Brain microvascular endothelial cell (primary cell): Measurements from ENCODE around the gene PLEKHG5.

Experiments
- DNase-seq: peaks from one replicate; pipeline ENCODE4 v3.0.0-alpha.2; 2020
- H3K27ac ChIP-seq: fragments of 250-450 bp; sonication (Bioruptor Pico); 2 replicates; pipeline ENCODE4 v1.5.1; 2020; ENCODE audit warnings: mild to moderate bottlenecking, moderate library complexity
- H3K27me3 ChIP-seq: fragments of 250-450 bp; sonication (Bioruptor Pico); replicated peaks from 2 replicates; pipeline ENCODE4 v1.5.1; 2020; ENCODE audit warnings: mild to moderate bottlenecking
- H3K36me3 ChIP-seq: fragments of 250-450 bp; sonication (Bioruptor Pico); replicated peaks from 2 replicates; pipeline ENCODE4 v1.5.1; 2020; ENCODE audit warnings: mild to moderate bottlenecking
- H3K4me3 ChIP-seq: 2 replicates; pipeline ENCODE4 v1.5.1; 2011; ENCODE audit warnings: low read depth, mild to moderate bottlenecking, control low read depth, low read length, moderate library complexity
- CTCF ChIP-seq: IDR thresholded peaks from 2 replicates; pipeline ENCODE4 v1.5.1; 2011; ENCODE audit warnings: low read depth, mild to moderate bottlenecking, moderate library complexity, low read length, control low read depth, inconsistent platforms; ENCODE audit errors: missing control alignments
- in situ Hi-C: cut with HindIII; loops from 2 replicates; pipeline ENCODE4 v1.10.0; 2017; ENCODE audit warnings: low sequenced_read_pairs, low pct_ligation_motif_present

Gene PLEKHG5

GRCh38 chr1:6461538-6462411 lies 29.7 kb downstream of the PLEKHG5 start:
- Histone ChIP-seq H3K27ac (no peak overlapping the region), H3K27me3 (peaks cover 5% of the 10 kb centered on the region)

GRCh38 chr1:6461051-6461530 lies 30.4 kb downstream of the PLEKHG5 start:
- no peak for DNase-seq
- in situ Hi-C loops, result no loop called here
- Histone ChIP-seq H3K4me3 (no peak overlapping the region), H3K27me3 (peaks cover 6% of the 10 kb centered on the region), H3K27ac (no peak overlapping the region), H3K36me3 (peaks cover 17% of the 10 kb centered on the region)
- TF ChIP-seq CTCF, result no peak

More at GRCh38 chr1:6461538-6462411, 29.7 kb downstream of the PLEKHG5 start:
- no peak for TF ChIP-seq CTCF
- Histone ChIP-seq H3K4me3 (no peak overlapping the region), H3K36me3 (peaks cover 17% of the 10 kb centered on the region)
- in situ Hi-C loops, result no loop called here
- no peak for DNase-seq

GRCh38 chr1:6460301-6461050 lies 31.0 kb downstream of the PLEKHG5 start:
- Histone ChIP-seq H3K36me3 (peaks cover 17% of the 10 kb centered on the region), H3K4me3 (no peak overlapping the region), H3K27me3 (peaks cover 13% of the 10 kb centered on the region), H3K27ac (no peak overlapping the region)
- DNase-seq, result no peak
- no peak for TF ChIP-seq CTCF
- in situ Hi-C loops, result no loop called here

GRCh38 chr1:6459850-6460265 lies 31.6 kb downstream of the PLEKHG5 start:
- Histone ChIP-seq H3K27me3 (peaks cover 19% of the 10 kb centered on the region), H3K36me3 (peaks cover 17% of the 10 kb centered on the region), H3K4me3 (no peak overlapping the region), H3K27ac (no peak overlapping the region)
- DNase-seq, result no peak
- in situ Hi-C loops, result no loop called here
- TF ChIP-seq CTCF, result no peak

GRCh38 chr1:6456800-6457466 lies 34.5 kb downstream of the PLEKHG5 start:
- peaks cover 44% of the 10 kb centered on the region for H3K27me3 ChIP-seq
- in situ Hi-C loops, result no loop called here
- TF ChIP-seq CTCF, result no peak
- H3K27ac ChIP-seq, result no peak overlapping the region
- DNase-seq, result no peak
- peaks cover 8% of the 10 kb centered on the region for H3K36me3 ChIP-seq
- H3K4me3 ChIP-seq, result no peak overlapping the region
